IPS-18c (cell line): ENCODE results near the gene LRMDA.

Experiments used
- H3K4me3 ChIP-seq: 2 replicates; pipeline ENCODE4 v1.7.0; 2013; ENCODE audit warnings: low read depth, mild to moderate bottlenecking, low read length, moderate library complexity; ENCODE audit not compliant: insufficient read depth
- H3K9me3 ChIP-seq: one replicate; pipeline ENCODE4 v1.6.1; 2013; ENCODE audit warnings: mild to moderate bottlenecking, low read length, moderate library complexity; ENCODE audit not compliant: control insufficient read depth, insufficient read depth

Gene LRMDA

GRCh38 chr10:75400163-75400770 is 31.2 kb upstream of the LRMDA start:
- H3K4me3 ChIP-seq = peak overlapping the region; percentile 84
- H3K9me3 ChIP-seq = no peaks in the 10 kb centered on the region

DNA sequence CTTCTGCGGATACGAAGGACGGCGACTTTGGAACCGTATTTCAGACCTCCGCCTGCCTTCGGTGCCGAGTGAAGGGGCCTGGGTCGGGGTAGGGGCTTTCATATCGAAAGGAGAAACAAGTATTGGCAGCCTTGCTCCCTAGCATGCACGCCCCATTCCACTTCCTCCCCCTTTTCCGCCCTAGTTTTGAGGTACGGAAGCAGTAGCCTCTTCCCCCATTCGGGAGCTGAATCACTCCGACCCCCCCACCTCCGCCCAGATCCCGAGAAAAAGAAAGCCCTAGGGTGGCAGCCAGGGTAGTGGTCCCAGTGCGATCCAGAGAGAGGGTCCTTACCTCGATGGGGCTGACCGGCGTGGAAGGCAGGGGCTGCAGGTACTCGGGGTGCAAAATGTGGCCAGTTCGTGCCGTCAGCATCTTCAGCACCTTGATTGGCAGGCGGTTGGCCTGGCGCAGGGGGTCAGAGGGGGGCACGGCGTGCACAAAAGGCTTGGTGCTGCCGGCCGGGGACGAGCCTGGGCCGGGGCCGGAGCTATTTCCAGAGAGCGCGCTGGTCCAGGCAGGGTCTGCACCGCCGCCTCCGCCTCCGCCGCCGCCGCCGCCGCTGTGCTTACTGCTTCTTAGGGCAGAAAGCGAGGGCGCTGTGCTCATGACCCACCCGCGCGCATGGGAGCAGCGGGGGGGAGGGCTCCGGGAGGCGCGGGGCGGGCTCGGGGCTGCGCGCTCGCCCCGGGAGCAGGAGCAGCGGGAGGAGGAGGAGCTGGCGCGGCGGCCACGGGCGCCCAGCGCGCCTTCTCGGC is 30.5 kb upstream of the LRMDA start:
- no peaks in the 10 kb centered on the region for H3K9me3 ChIP-seq
- H3K4me3 ChIP-seq = peak overlapping the region; percentile 84

DNA sequence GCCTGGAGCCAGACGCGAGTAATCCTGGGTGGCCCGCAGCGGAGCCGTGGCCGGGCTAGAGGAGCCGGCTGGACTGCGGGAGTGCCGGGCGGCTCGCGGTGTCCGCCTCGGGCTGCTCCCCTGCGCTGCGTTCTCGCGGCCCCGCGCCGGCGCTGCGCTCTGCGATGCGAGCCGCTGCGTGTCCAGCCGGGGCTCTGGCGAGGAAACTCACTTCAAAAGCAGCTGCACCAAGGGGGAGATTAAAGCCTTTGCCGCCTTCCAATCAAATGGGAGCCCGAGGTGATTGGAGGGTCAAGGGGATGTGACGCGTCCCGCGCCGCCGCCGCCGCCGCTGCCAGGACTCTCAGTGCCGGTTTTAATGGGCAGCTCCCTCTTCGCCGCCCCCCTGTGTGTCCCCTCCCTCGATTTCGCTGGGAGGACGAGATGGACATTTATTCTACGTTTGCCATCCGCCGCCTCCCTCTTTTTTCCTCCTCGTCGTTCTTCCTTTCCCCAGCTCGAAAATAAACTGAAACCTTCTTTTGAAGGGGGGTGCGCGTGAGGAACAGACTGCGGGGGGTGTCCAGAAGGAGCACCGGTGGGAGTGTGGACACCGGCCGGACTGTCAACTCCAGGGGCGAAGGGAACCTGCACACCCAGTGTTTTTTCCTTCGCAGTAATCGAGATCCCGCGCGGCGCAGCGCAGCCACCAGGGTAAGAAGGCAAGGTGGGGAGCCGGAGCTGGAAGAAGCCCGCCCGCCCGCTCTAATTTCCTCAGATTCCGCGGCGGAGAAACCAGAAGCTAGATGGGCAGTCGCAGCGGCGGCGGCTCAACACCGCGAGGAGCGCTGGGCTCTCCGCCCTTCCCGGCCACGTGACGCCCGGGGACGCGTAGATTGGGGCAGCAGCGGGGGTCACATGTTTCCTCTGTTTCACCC is 29.6 kb upstream of the LRMDA start, which contains the start of gene ZNF503:
TSS of gene ZNF503 (minus strand) at position 196 of the 917 bp plus-strand sequence. CDS start 345 bp downstream, outside the sequence.
- Histone ChIP-seq H3K4me3 (peak within 1 kb of the TSS; percentile 84), H3K9me3 (no peaks in the 10 kb centered on the region)

GRCh38 chr10:75402486-75403143 is 28.8 kb upstream of the LRMDA start:
- Histone ChIP-seq H3K9me3 (no peaks in the 10 kb centered on the region), H3K4me3 (peak overlapping the region; percentile 84)

DNA sequence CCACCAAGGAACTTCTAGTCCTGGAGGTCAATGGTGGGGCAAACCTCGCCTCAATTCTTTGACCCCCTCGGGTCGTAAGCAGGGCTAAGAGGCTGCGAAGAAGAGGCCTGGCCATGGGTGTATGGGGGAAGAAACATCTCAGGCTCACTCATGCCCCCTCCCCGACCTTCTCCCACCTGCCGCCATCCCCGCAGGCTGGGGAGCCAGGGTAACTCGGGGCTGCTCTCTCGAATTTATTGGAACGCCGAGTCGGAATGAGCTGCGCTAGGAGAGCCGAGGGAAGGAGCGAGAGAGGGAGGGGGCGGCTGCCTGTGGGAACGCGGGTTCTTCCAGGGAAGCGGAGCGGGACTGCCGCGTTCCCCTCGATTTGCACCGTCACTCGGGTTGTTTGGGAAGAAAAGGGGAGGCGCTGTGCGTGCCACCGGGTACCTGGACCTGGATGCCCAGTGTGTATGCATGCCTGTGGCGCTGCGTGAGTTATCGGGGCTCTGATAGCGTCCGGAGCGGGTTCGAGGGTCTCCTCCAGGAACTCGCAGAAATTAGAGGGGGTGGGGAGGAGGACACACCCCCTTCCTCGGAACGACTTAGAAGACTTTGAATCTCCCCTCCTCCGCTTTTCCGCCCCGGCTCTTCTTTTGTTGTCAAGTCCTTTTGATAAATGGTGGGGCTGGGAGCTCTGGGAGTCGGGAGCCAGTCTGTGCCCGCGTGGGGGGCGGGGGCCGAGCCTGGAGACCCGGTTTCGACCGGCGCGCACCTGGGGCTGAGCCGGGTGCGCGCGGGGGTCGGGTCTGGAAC is 28.1 kb upstream of the LRMDA start:
- Histone ChIP-seq H3K9me3 (no peaks in the 10 kb centered on the region), H3K4me3 (peak overlapping the region; percentile 84)

- Histone ChIP-seq H3K9me3 (no peaks in the 10 kb centered on the region), H3K4me3 (peak overlapping the region; percentile 84)
Observed at GRCh38 chr10:75403939-75404814, 27.2 kb upstream of the LRMDA start.

DNA sequence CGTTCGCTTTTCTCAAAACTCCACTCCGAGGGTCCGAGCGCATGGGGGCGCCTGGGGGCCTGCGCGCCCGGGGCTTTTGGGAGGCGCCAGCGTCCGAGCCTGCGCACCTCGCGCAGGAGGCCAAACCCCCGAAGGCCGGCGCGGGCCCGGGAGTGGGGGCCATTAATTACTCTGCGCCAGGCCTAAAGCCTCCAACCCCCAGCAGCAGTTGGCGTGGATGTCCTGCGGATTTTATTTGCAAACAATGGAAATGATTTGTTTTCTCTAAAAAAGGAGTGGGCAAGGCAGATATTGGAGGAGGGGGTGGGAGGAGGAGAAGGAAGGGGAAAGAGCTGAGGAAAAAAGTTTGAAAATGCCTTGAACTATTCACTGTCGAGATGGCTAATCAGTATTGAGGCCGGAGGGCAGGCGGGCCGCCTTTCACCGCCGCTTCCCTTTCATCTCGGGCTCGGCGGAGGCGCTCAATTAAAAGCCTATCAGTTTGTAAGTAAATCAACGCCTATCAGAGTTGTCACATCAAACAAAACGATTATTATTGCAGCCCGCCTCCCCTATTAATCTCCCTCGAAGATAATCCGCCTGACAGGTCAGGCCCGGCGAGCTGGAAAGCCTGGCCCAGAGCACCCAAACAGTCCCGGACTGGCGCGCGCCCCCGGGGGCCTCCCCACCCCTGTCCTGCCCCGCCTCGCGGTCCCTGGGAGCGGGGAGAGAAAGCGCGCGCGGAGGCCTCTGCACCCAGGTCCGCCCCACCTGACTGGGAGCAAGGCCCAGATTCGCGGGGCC is 26.4 kb upstream of the LRMDA start:
- no peaks in the 10 kb centered on the region for H3K9me3 ChIP-seq
- peak overlapping the region; percentile 84 for H3K4me3 ChIP-seq

GRCh38 chr10:75405598-75406461 is 25.6 kb upstream of the LRMDA start:
- Histone ChIP-seq H3K9me3 (no peaks in the 10 kb centered on the region), H3K4me3 (peak overlapping the region; percentile 28; the same call in 1 of the 2 replicates)

DNA sequence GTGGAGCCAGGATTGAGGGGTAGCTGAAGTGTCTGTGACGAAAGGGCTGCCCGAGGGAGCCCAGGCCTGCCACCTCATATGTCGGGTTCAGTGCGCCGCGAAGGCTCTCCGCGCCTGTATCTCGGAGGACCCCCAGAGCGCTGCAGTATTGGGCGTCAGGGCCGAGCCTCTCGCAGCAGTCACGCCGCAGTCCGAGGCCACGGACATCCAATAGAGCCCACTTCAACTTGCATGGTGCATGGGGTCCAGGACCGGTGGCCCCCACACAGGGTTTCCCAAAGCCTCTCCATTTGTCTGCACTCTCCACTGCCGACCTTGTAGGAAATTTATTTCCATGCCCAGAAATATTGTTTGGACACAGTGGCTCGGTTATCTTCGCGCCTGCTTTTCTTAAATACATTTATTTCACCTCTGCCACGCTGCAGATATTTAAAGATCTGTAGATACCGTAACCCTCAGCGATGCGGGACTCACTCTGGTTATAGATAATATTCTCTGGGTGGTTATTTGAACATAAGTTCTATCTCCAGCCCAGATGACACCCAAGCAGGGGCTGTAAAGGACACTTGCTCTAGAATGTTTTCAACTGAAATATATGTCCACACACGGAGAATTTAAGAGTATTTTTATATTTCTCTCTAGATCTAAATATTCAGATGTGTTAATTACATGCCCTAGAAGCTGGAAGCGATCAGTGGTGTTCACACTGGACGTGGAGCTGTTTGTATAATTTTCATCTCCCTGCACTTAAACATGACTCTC is 24.8 kb upstream of the LRMDA start:
- Histone ChIP-seq H3K9me3 (no peaks in the 10 kb centered on the region), H3K4me3 (peak overlapping the region; percentile 15; the same call in 1 of the 2 replicates)

GRCh38 chr10:75407224-75407712 is 24.2 kb upstream of the LRMDA start:
- peak overlapping the region; percentile 15; the same call in 1 of the 2 replicates for H3K4me3 ChIP-seq
- H3K9me3 ChIP-seq = no peaks in the 10 kb centered on the region

DNA sequence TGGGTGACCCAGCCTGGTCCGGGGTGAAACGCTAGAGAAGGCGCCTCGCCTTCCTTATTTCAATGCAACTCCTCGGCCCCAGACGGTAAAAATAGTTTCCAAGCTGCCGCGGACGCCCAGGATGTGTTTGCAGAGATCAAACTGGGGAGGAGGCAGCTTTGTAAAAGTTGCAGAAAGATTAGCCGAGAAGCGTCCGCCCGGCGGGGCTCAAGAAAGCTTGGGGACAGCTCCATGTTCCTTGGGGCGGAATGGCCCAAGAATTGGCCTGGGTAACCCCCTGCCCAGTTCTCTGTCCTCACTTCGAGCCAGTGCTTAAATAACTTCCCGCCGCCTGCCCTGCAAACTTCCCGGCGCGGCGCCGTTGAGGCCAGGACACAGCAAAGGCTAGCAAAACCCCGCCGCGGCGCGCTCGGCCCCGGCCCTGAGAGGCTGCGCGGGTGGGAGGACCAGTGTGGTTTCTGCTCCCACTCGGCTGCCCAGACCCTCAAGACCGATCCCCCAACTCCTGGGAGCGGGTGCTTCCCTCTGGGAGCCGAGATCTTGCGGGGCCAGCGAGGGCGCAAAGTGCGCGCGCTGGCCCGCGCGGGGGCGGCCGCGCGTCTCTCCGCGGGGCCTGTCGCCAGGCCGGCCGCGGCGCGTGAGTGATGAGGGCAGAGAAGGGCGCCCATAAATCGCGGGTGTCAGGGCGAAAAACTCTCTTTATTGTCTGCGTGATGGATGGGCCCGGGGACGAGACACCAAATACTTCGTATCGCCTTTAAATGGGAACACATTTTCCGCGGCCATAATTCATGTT is 23.5 kb upstream of the LRMDA start:
- Histone ChIP-seq H3K4me3 (peak overlapping the region; percentile 83; the same call in 1 of the 2 replicates), H3K9me3 (no peaks in the 10 kb centered on the region)

DNA sequence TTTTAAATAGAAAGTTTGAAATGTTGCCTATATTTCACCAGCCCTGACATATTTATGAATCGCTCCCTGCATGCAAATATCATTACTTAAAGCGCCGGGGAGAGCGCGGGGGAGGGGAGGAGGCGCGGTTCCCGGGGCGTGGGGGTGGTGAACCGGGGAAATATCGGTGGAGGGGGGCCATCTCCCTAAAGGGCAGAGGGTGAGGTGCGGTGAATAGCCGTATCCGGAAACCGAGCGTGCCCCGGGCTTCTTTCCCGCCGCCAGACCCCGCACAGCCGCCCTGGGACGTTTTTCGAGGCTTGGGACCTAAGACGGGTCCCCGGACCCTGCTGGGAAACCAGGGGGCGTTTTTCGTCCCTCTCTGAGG is 22.9 kb upstream of the LRMDA start:
- Histone ChIP-seq H3K9me3 (no peaks in the 10 kb centered on the region), H3K4me3 (peak overlapping the region; percentile 83; the same call in 1 of the 2 replicates)
